PFSK-1 (cell line): Measurements from ENCODE around the gene BOLL.
A peak's percentile ranks its signal among the peaks of the same experiment; 100 is the strongest.

ENCODE experiments used
- FOXP2 ChIP-seq: optimal IDR thresholded peaks from 2 replicates; pipeline ENCODE3; 2011; ENCODE audit warnings: borderline replicate concordance, control low read depth, inconsistent platforms; ENCODE audit not compliant: insufficient read depth; ENCODE audit errors: extremely low read length, extremely low read depth
- POLR2AphosphoS5 ChIP-seq: IDR thresholded peaks from 2 replicates; pipeline ENCODE4 v1.6.1; 2012; ENCODE audit warnings: low read depth, mild to moderate bottlenecking, control low read depth, low read length, moderate library complexity
- SIN3A ChIP-seq: IDR thresholded peaks from 2 replicates; pipeline ENCODE4 v1.6.1; 2012; ENCODE audit warnings: mild to moderate bottlenecking, low read length, moderate library complexity, borderline replicate concordance; ENCODE audit not compliant: insufficient read depth
- TAF1 ChIP-seq: IDR thresholded peaks from 2 replicates; pipeline ENCODE4 v1.6.1; 2012; ENCODE audit warnings: low read length, control low read depth, borderline replicate concordance; ENCODE audit not compliant: insufficient read depth
- TF ChIP-seq, protein P1 (sequence below), 2 experiments: IDR thresholded peaks; 2 replicates each; pipeline versions ENCODE4 v1.6.1 to v1.8.0; 2011 to 2012; ENCODE audit warnings: low read depth in 2 of 2, low read length in 2 of 2, control low read depth in 1 of 2, inconsistent platforms in 1 of 2, mild to moderate bottlenecking in 1 of 2, moderate library complexity in 1 of 2; ENCODE audit not compliant: insufficient read depth in 1 of 2

DNA sequence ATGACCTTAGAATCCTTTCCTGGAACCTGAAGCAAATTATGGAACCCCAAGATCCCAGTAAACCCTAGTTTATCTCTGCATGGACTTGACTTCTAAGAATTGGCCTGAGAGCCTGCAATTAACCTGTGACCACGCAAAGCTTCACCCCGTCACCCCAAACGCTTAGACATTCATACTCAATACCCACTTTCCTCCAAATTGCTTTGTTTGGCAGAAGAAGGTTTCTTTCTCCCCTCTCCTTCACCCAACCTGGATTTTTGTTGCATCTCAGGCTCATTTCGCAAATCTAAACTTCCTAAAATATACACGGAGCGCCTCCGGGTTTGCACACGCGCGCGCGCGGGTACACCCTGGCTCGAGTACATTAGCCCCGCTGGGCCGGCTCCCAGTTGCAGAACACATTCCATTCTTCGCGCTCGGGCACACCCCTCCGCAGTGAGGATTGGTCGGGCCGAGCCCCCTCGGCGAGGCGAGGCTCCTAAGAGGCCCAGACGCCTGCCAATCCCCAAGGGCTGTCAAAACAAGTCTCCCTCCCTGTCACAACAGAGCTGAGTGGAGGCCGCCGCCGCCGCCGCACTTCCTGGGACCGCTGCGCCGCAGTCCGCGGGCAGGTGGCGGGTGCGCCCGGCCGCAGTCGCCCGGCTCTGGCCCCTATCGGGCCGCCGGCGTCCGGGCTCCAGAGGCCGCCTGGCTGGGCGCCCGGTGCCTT is 19.1 kb upstream of the BOLL start, which contains the start of gene PLCL1:
- TF ChIP-seq SIN3A (peak; percentile 74; the same call in 1 of the 2 replicates), POLR2AphosphoS5 (no peak), TAF1 (no peak), FOXP2 (no peak)
- TF ChIP-seq, protein P1, sequence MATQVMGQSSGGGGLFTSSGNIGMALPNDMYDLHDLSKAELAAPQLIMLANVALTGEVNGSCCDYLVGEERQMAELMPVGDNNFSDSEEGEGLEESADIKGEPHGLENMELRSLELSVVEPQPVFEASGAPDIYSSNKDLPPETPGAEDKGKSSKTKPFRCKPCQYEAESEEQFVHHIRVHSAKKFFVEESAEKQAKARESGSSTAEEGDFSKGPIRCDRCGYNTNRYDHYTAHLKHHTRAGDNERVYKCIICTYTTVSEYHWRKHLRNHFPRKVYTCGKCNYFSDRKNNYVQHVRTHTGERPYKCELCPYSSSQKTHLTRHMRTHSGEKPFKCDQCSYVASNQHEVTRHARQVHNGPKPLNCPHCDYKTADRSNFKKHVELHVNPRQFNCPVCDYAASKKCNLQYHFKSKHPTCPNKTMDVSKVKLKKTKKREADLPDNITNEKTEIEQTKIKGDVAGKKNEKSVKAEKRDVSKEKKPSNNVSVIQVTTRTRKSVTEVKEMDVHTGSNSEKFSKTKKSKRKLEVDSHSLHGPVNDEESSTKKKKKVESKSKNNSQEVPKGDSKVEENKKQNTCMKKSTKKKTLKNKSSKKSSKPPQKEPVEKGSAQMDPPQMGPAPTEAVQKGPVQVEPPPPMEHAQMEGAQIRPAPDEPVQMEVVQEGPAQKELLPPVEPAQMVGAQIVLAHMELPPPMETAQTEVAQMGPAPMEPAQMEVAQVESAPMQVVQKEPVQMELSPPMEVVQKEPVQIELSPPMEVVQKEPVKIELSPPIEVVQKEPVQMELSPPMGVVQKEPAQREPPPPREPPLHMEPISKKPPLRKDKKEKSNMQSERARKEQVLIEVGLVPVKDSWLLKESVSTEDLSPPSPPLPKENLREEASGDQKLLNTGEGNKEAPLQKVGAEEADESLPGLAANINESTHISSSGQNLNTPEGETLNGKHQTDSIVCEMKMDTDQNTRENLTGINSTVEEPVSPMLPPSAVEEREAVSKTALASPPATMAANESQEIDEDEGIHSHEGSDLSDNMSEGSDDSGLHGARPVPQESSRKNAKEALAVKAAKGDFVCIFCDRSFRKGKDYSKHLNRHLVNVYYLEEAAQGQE (IDR thresholded peaks at IDR 0.05; ENCODE audit: insufficient read depth in 1 of 2, low read depth in 2 of 2, low read length in 2 of 2) = no peak
